Panc1 (cell line): ENCODE data around the gene ANO6. TPM values are rescaled to one million over a fixed set of nuclear protein-coding genes. Genes with fewer than 3 reads are reported as not detected.
"Not testable (repeated sequence)": the region's sequence is repeated elsewhere in the genome, so short reads cannot be mapped to it uniquely, and the experiment has no call there.

ENCODE experiments used
- ATAC-seq: fragments of 200-7000 bp; cut with Tn5 transposase; 2 replicates; pipeline ENCODE4 v1.9.1; 2020; ENCODE audit warnings: mild to moderate bottlenecking, moderate library complexity
- BruUV-seq: library from RNA; stranded (reverse); fragments of 400-500 nt; replicated peaks from 2 replicates; lab custom pipeline; 2021; lab: Mats Ljungman, UMichigan
- CTCF ChIA-PET: fragments of 300-600 bp; sonication (Branson Sonifier 250); formaldehyde crosslinking; loops from one replicate; lab custom pipeline; 2022; ENCODE audit warnings: antibody characterized with exemption; lab: Charles Lee
- POLR2A ChIA-PET: fragments of 300-600 bp; sonication (Branson Sonifier 250); formaldehyde crosslinking; loops from one replicate; lab custom pipeline; 2022; ENCODE audit warnings: antibody characterized with exemption; lab: Charles Lee
- DNase-seq: peaks from one replicate; pipeline ENCODE4 v3.0.0-alpha.2; 2010; ENCODE audit warnings: low read depth, low spot score
- H3K27ac ChIP-seq: 2 replicates; pipeline ENCODE4 v1.5.1; 2011; ENCODE audit warnings: mild to moderate bottlenecking, low read length, inconsistent platforms
- H3K27me3 ChIP-seq: fragments of 200-500 bp; sonication (Bioruptor generic); 2 replicates; pipeline ENCODE4 v1.6.0; 2014; ENCODE audit warnings: low read length, inconsistent platforms; ENCODE audit not compliant: control insufficient read depth, insufficient read depth
- H3K36me3 ChIP-seq: fragments of 200-500 bp; sonication (Bioruptor generic); 2 replicates; pipeline ENCODE4 v1.5.1; 2014; ENCODE audit warnings: inconsistent platforms, mild to moderate bottlenecking, low read length, moderate library complexity; ENCODE audit not compliant: control insufficient read depth, insufficient read depth
- H3K4me1 ChIP-seq: 2 replicates; pipeline ENCODE4 v1.5.1; 2011; ENCODE audit warnings: inconsistent platforms, mild to moderate bottlenecking, low read length, moderate library complexity; ENCODE audit not compliant: control insufficient read depth, insufficient read depth
- H3K4me3 ChIP-seq, 2 experiments: 2 replicates each; pipeline ENCODE4 v1.5.1; 2011 to 2012; ENCODE audit warnings: low read depth in 2 of 2, low read length in 2 of 2, mild to moderate bottlenecking in 2 of 2, inconsistent platforms in 1 of 2, moderate library complexity in 1 of 2
- H3K9me3 ChIP-seq: fragments of 200-500 bp; sonication (Bioruptor generic); 2 replicates; pipeline ENCODE4 v1.5.1; 2014; ENCODE audit warnings: low read depth, mild to moderate bottlenecking, inconsistent platforms, low read length, moderate library complexity; ENCODE audit not compliant: control insufficient read depth, insufficient read depth
- POLR2AphosphoS5 ChIP-seq: IDR thresholded peaks from 2 replicates; pipeline ENCODE4 v1.6.1; 2012; ENCODE audit warnings: mild to moderate bottlenecking, low read depth, low read length, moderate library complexity
- SIN3A ChIP-seq: IDR thresholded peaks from 2 replicates; pipeline ENCODE4 v1.6.1; 2012; ENCODE audit warnings: low read depth, mild to moderate bottlenecking, low read length, moderate library complexity, borderline replicate concordance; ENCODE audit not compliant: insufficient read depth
- TCF7L2 ChIP-seq: IDR thresholded peaks from 2 replicates; pipeline ENCODE4 v1.6.1; 2011; ENCODE audit warnings: mild to moderate bottlenecking, low read depth, low read length, inconsistent platforms
- in situ Hi-C: cut with HindIII; loops from 2 replicates; pipeline ENCODE4 v1.10.0; 2016; ENCODE audit warnings: low sequenced_read_pairs, low pct_unique_long_range_greater_than_20kb
- intact Hi-C: fragments of 100-400 bp; cut with micrococcal nuclease; formaldehyde crosslinking; loops from one replicate; pipeline ENCODE4 v1.10.0; 2022; ENCODE audit not compliant: unreplicated experiment
- total RNA-seq: library from RNA; stranded (reverse); gene quantifications from one replicate; pipeline ENCODE4 v1.2.1, GENCODE V29; 2021; ENCODE audit not compliant: unreplicated experiment
- TF ChIP-seq, protein P1 (sequence below): fragments of 450-650 bp; IDR thresholded peaks from 2 replicates; pipeline ENCODE4 v1.5.1; 2017; ENCODE audit warnings: mild to moderate bottlenecking
- TF ChIP-seq, protein P2 (sequence below), 2 experiments: IDR thresholded peaks; 2 replicates each; pipeline ENCODE4 v1.6.1; 2011 to 2012; ENCODE audit warnings: low read depth in 2 of 2, control low read depth in 1 of 2, low read length in 1 of 2, mild to moderate bottlenecking in 1 of 2, moderate library complexity in 1 of 2; ENCODE audit not compliant: insufficient read depth in 1 of 2

ANO6 gene
- total RNA-seq, 1 experiment from 2014 or later, result 120 TPM

DNA sequence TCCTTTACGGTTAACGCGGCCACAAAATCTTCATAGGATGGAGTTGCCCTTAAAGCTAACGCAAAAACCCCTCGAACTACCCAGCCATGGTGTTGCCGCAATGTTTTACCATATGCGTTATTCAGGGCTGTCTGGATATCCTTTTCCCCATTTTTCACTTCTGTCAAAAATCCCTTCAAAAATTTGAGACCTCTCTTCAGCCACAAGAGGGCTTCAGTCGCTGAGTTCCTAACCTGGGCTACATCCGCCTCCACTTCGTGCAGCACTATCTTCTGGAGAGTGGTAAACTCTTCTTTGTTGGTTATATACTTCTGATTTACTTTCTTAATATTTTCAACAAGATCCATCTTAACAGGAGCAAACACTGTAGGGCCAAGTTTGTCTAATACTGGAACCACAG is 42.6 kb upstream of the ANO6 start:
- H3K36me3 ChIP-seq, H3K4me3 ChIP-seq, H3K9me3 ChIP-seq, CTCF ChIA-PET, H3K27me3 ChIP-seq, BruUV-seq, POLR2A ChIA-PET, in situ Hi-C loops, H3K27ac ChIP-seq, H3K4me1 ChIP-seq, DNase-seq: not testable (repeated sequence)
- intact Hi-C loops, result loop anchor here (5.0 kb wide), 2 partner anchors 214 to 554 kb away; partner anchors contain the start of gene ARID2
- ATAC-seq, result peak; percentile 85
- TF ChIP-seq, protein P1, sequence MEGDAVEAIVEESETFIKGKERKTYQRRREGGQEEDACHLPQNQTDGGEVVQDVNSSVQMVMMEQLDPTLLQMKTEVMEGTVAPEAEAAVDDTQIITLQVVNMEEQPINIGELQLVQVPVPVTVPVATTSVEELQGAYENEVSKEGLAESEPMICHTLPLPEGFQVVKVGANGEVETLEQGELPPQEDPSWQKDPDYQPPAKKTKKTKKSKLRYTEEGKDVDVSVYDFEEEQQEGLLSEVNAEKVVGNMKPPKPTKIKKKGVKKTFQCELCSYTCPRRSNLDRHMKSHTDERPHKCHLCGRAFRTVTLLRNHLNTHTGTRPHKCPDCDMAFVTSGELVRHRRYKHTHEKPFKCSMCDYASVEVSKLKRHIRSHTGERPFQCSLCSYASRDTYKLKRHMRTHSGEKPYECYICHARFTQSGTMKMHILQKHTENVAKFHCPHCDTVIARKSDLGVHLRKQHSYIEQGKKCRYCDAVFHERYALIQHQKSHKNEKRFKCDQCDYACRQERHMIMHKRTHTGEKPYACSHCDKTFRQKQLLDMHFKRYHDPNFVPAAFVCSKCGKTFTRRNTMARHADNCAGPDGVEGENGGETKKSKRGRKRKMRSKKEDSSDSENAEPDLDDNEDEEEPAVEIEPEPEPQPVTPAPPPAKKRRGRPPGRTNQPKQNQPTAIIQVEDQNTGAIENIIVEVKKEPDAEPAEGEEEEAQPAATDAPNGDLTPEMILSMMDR, result peak; percentile 73

DNA sequence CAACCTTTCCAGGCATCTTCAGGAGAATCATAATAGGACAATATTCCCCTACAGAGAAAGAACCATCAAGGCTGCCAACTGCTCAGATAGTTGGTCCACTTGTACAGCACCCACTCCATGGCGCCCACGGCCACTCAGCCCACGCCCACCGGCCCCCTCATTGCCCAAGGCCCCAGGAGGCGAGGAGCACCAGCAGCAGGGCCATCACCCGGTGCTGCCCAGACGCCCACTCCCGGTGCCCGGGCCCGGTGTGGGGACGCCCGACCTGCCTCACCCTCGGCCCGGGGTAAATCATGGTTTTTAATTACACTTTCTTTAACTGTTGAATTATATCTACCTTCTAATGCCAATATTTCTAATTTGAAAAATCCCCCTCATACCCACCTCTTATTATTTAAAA is 41.3 kb upstream of the ANO6 start:
- ATAC-seq (no peak), DNase-seq (no peak)
- no peak overlapping the region for H3K27ac ChIP-seq
- no peaks in the 10 kb centered on the region for H3K4me1 ChIP-seq
- no peaks in the 10 kb centered on the region for H3K36me3 ChIP-seq
- no TSS peak for BruUV-seq
- in situ Hi-C loops, result no loop called here
- no peak overlapping the region for H3K4me3 ChIP-seq
- intact Hi-C loops, result loop anchor here (5.0 kb wide), 2 partner anchors 213 to 553 kb away; partner anchors contain the start of gene ARID2
- no peaks in the 10 kb centered on the region for H3K27me3 ChIP-seq
- peaks cover 11% of the 10 kb centered on the region; the same call in 1 of the 2 replicates for H3K9me3 ChIP-seq
- ChIA-PET CTCF (no interaction called here), POLR2A (no interaction called here)
- TF ChIP-seq, protein P2, sequence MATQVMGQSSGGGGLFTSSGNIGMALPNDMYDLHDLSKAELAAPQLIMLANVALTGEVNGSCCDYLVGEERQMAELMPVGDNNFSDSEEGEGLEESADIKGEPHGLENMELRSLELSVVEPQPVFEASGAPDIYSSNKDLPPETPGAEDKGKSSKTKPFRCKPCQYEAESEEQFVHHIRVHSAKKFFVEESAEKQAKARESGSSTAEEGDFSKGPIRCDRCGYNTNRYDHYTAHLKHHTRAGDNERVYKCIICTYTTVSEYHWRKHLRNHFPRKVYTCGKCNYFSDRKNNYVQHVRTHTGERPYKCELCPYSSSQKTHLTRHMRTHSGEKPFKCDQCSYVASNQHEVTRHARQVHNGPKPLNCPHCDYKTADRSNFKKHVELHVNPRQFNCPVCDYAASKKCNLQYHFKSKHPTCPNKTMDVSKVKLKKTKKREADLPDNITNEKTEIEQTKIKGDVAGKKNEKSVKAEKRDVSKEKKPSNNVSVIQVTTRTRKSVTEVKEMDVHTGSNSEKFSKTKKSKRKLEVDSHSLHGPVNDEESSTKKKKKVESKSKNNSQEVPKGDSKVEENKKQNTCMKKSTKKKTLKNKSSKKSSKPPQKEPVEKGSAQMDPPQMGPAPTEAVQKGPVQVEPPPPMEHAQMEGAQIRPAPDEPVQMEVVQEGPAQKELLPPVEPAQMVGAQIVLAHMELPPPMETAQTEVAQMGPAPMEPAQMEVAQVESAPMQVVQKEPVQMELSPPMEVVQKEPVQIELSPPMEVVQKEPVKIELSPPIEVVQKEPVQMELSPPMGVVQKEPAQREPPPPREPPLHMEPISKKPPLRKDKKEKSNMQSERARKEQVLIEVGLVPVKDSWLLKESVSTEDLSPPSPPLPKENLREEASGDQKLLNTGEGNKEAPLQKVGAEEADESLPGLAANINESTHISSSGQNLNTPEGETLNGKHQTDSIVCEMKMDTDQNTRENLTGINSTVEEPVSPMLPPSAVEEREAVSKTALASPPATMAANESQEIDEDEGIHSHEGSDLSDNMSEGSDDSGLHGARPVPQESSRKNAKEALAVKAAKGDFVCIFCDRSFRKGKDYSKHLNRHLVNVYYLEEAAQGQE (IDR thresholded peaks at IDR 0.05; ENCODE audit: insufficient read depth in 1 of 2, low read depth in 2 of 2, low read length in 1 of 2), result no peak
- TF ChIP-seq TCF7L2, result no peak
- TF ChIP-seq SIN3A, result no peak
- TF ChIP-seq, protein P1, result no peak
- no peak for TF ChIP-seq POLR2AphosphoS5
